Adipocyte (in vitro differentiated cells): ENCODE results near the gene ITGBL1.

Experiments
- DNase-seq: peaks from one replicate; pipeline ENCODE4 v3.0.0-alpha.2; 2015; ENCODE audit warnings: low read depth
- H3K27me3 ChIP-seq: replicated peaks from 2 replicates; pipeline ENCODE4 v1.7.0; 2013; ENCODE audit warnings: mild to moderate bottlenecking, low read length, moderate library complexity; ENCODE audit not compliant: control insufficient read depth, insufficient read depth
- H3K36me3 ChIP-seq: 2 replicates; pipeline ENCODE4 v1.7.0; 2013; ENCODE audit warnings: low read length, mild to moderate bottlenecking, moderate library complexity; ENCODE audit not compliant: control insufficient read depth, insufficient read depth, severe bottlenecking
- H3K4me1 ChIP-seq: 2 replicates; pipeline ENCODE4 v1.7.0; 2013; ENCODE audit warnings: mild to moderate bottlenecking, low read length, moderate library complexity; ENCODE audit not compliant: control insufficient read depth, insufficient read depth
- H3K4me3 ChIP-seq: 2 replicates; pipeline ENCODE4 v1.7.0; 2013; ENCODE audit warnings: mild to moderate bottlenecking, low read length, moderate library complexity
- H3K9ac ChIP-seq: 2 replicates; pipeline ENCODE4 v1.7.0; 2013; ENCODE audit warnings: mild to moderate bottlenecking, low read length, moderate library complexity
- H3K9me3 ChIP-seq: 2 replicates; pipeline ENCODE4 v1.7.0; 2013; ENCODE audit warnings: mild to moderate bottlenecking, low read length, moderate library complexity; ENCODE audit not compliant: control insufficient read depth

ITGBL1 gene

DNA sequence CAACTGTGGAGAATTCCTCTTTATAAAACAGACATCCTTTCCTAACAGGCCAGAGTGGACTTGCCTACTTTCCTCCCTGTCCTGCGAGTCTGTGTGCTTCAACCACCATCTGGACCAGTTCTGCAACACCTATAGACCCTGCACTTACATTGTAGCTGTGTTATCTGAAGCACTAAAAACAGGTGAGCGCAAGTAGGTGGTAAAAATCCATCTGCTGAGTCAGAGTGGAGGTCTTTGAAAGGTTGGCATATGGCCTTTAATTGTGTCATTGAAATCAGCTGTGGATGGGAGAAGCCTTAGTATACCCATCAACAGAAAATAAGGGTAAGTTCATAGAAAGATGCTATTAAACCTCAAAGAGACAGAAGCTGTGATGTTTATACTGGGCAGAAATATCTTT lies 28.6 kb upstream of the ITGBL1 start:
- Histone ChIP-seq H3K9me3 (no peaks in the 10 kb centered on the region), H3K4me1 (peaks cover 13% of the 10 kb centered on the region), H3K36me3 (no peaks in the 10 kb centered on the region), H3K9ac (no peak overlapping the region), H3K27me3 (no peaks in the 10 kb centered on the region), H3K4me3 (no peak overlapping the region)
- no peak for DNase-seq

- H3K9ac ChIP-seq = no peak overlapping the region
- H3K36me3 ChIP-seq = no peaks in the 10 kb centered on the region
- peaks cover 13% of the 10 kb centered on the region for H3K4me1 ChIP-seq
- peak; percentile 48 for DNase-seq
- H3K4me3 ChIP-seq = peak overlapping the region; percentile 13
- no peaks in the 10 kb centered on the region for H3K9me3 ChIP-seq
- no peaks in the 10 kb centered on the region for H3K27me3 ChIP-seq
Observed at GRCh38 chr13:101424381-101425155, 27.9 kb upstream of the ITGBL1 start.

DNA sequence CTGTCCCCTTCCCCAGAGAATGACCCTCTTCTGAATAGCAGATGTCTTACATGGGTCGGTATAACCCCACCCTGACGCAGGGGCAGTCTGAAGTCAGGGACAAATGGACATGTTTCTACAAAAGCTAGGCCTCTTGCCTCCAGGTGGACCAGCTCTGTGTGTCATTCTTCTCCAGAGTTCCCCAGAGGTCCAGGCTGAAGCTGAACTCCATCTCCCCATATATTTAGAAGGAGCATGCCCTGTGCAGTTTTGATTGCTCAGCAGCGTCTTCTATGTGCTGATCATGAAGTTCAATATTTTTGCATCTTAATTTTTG lies 27.4 kb upstream of the ITGBL1 start:
- Histone ChIP-seq H3K36me3 (no peaks in the 10 kb centered on the region), H3K4me1 (peaks cover 13% of the 10 kb centered on the region), H3K27me3 (no peaks in the 10 kb centered on the region), H3K4me3 (no peak overlapping the region), H3K9ac (no peak overlapping the region), H3K9me3 (no peaks in the 10 kb centered on the region)
- DNase-seq = no peak

DNA sequence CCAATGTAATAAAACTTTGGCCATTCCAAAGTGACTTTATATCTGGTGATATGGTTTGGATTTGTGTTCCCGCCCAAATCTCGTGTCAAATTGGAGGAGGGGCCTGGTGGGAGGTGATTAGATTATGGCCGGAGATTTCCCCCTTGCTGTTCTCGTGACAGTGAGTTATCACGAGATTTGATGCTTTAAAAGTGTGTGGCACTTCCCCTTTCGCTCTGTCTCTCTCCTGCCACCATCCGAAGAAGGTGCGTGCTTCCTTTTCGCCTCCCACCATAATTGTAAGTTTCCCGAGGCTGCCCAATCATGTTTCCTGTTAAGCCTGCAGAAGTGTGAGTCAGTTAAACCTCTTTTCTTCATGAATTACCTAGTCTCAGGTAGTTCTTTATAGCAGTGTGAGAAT lies 26.9 kb upstream of the ITGBL1 start:
- no peak for DNase-seq
- no peaks in the 10 kb centered on the region for H3K36me3 ChIP-seq
- no peaks in the 10 kb centered on the region for H3K9me3 ChIP-seq
- no peak overlapping the region for H3K4me3 ChIP-seq
- no peak overlapping the region for H3K9ac ChIP-seq
- peaks cover 13% of the 10 kb centered on the region for H3K4me1 ChIP-seq
- no peaks in the 10 kb centered on the region for H3K27me3 ChIP-seq

DNA sequence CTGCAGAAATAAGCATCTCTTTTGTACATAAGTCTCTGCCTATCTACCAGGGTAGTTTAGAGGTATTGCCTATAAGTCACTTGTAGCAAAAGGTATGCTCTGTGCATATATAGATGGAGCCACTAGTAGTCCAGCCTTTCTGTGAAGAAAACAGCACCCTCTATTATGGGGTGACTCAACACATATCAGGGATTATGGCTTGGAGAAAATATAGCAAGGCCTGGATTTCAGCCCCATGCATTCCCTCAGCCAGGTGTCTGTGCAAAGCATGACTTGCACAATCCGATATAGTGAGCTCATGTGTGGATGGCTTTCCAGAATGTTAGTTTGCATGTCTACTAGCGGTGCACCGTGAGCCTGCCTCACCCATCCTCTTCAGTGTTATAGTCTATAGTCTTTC lies 22.7 kb upstream of the ITGBL1 start:
- Histone ChIP-seq H3K27me3 (no peaks in the 10 kb centered on the region), H3K4me3 (no peak overlapping the region), H3K9me3 (no peaks in the 10 kb centered on the region), H3K36me3 (no peaks in the 10 kb centered on the region), H3K4me1 (peaks cover 4% of the 10 kb centered on the region), H3K9ac (no peak overlapping the region)
- no peak for DNase-seq

GRCh38 chr13:101433895-101434294 lies 18.6 kb upstream of the ITGBL1 start:
- H3K9ac ChIP-seq = no peak overlapping the region
- DNase-seq = no peak
- no peaks in the 10 kb centered on the region for H3K4me1 ChIP-seq
- H3K27me3 ChIP-seq = no peaks in the 10 kb centered on the region
- H3K36me3 ChIP-seq = no peaks in the 10 kb centered on the region
- H3K4me3 ChIP-seq = no peak overlapping the region
- H3K9me3 ChIP-seq = no peaks in the 10 kb centered on the region

DNA sequence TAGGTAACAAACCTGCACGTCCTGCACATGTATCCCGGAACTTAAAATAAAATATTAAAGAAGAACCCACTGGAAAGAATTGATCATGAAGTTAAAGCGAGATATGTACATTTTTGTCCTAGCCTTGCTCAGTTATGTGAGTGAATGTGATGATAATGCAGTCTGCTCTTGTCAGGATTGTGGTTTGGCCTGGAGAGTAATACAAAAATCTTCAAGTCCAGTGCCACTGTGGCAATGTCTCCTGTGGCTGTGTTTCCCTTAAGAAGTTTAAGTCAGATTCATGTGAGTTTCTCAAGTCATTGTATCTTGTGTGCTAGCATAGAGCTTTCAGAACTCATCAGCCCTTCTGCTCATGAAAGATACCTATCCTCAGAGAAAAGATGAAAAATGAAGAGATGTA lies 18.0 kb upstream of the ITGBL1 start:
- Histone ChIP-seq H3K36me3 (no peaks in the 10 kb centered on the region), H3K27me3 (no peaks in the 10 kb centered on the region), H3K9ac (no peak overlapping the region), H3K9me3 (no peaks in the 10 kb centered on the region), H3K4me3 (no peak overlapping the region), H3K4me1 (no peaks in the 10 kb centered on the region)
- DNase-seq = no peak

DNA sequence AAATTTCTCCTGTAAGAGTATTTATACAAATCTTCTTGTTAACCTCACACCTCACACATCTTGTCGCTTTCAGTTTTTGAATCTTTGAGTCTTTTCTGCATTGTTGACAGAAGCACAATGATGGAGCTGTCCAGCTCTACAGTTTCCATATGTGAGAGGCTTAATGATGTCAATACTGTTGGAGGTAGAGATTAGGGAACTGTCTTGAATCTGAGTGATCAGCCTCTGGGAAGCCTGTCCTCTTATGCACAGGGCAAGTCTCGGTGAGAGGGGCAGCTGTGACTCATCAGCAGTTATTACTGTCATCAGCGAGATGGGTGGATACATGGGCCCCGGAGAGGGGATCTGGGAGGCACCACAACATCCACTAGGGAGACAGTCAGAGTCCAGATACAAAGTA lies 4.6 kb upstream of the ITGBL1 start:
- Histone ChIP-seq H3K27me3 (no peaks in the 10 kb centered on the region), H3K9ac (no peak overlapping the region), H3K4me3 (no peak overlapping the region), H3K4me1 (peaks cover 29% of the 10 kb centered on the region), H3K36me3 (no peaks in the 10 kb centered on the region), H3K9me3 (no peaks in the 10 kb centered on the region)
- DNase-seq = no peak

DNA sequence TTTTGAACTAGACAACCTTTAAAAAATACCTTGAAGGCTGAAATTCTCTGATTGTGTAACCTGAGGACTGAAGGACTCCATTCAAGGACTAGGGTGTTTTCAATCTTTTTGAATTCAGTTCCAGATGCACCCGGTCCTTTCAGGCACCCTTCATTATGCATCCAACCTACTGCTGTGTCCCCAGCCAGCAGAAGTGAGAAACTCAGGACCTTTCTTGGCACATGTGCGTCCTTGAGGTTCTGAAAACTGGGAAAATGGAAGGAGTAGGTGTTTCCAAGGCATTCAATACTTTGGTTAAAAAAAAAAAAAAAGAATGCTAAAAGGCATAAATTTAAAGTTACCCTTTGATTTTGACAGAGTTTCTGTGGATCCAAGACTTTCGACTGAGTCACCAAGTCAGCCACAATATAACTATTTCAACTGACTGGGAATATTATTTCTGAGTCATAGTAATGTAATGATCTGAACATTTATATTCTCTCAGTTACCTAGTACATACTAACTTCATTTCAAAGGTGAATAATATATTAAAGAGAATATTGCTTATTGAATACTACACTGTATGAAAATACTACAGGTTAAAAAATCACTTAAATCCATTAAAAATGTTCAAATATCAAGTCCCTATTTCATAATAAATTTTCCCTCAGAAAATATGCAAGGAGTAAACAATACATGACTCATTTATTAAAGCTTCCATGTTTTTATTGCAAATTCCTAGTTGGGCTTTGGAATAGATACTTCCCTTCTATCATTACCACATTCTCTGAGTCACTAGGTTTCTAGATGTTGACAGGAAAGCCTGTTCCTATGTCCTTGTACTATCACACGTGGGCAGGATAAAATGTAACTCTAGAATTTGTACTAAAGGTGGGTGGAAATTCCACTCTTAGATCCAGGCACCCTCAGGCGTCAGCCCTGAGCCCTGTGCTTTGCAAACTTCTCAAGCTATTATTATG lies 2.4 kb upstream of the ITGBL1 start:
- no peaks in the 10 kb centered on the region for H3K36me3 ChIP-seq
- H3K27me3 ChIP-seq = no peaks in the 10 kb centered on the region
- H3K9ac ChIP-seq = peak overlapping the region; percentile 71
- DNase-seq = peak; percentile 89
- H3K4me1 ChIP-seq = peaks cover 35% of the 10 kb centered on the region
- H3K4me3 ChIP-seq = peak overlapping the region; percentile 31
- no peaks in the 10 kb centered on the region for H3K9me3 ChIP-seq

DNA sequence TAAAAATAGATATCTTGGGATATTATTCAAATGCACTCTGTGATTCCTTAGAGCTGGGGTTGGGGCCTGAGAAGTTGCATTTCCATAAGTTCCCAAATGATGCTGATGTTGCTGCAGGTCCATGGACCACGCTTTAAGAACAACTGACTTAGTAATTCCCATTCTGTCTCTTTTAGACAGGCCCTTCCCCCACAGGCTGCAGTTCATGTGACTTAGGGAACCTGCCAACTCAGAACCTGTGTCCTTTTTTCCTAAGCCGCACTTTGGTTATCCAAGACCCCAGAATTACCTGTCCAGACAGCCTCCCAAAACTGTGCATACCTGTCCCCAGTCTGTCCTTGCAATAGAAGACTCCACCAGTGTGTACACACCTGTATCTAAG lies 1.7 kb upstream of the ITGBL1 start:
- no peaks in the 10 kb centered on the region for H3K9me3 ChIP-seq
- H3K9ac ChIP-seq = peak overlapping the region; percentile 71
- peaks cover 35% of the 10 kb centered on the region for H3K4me1 ChIP-seq
- H3K27me3 ChIP-seq = no peaks in the 10 kb centered on the region
- peak overlapping the region; percentile 31 for H3K4me3 ChIP-seq
- no peaks in the 10 kb centered on the region for H3K36me3 ChIP-seq
- no peak for DNase-seq

- Histone ChIP-seq H3K36me3 (no peaks in the 10 kb centered on the region), H3K9me3 (no peaks in the 10 kb centered on the region), H3K27me3 (no peaks in the 10 kb centered on the region), H3K4me3 (peak overlapping the region; percentile 97), H3K4me1 (peaks cover 42% of the 10 kb centered on the region), H3K9ac (peak overlapping the region; percentile 97)
- DNase-seq = no peak
Observed at GRCh38 chr13:101451641-101452040, 834 bp upstream of the ITGBL1 start.
